GM13977 (cell line): Measurements from ENCODE around the gene MTURN.

ENCODE experiments used
- DNase-seq: peaks from one replicate; pipeline ENCODE4 v3.0.0; 2012; ENCODE audit warnings: low spot score
- in situ Hi-C: fragments of 300-500 bp; cut with MboI; formaldehyde crosslinking; loops from one replicate; pipeline ENCODE4 v1.12.0; 2022; ENCODE audit warnings: low sequenced_read_pairs, low pct_unique_long_range_greater_than_20kb, mixed read lengths, inconsistent platforms; ENCODE audit not compliant: unreplicated experiment
- TF ChIP-seq, protein P1 (sequence below): IDR thresholded peaks from 2 replicates; pipeline ENCODE4 v1.5.1; 2012; ENCODE audit warnings: mild to moderate bottlenecking, control low read depth; ENCODE audit not compliant: insufficient read depth; ENCODE audit errors: extremely low read depth, missing control alignments

MTURN gene

DNA sequence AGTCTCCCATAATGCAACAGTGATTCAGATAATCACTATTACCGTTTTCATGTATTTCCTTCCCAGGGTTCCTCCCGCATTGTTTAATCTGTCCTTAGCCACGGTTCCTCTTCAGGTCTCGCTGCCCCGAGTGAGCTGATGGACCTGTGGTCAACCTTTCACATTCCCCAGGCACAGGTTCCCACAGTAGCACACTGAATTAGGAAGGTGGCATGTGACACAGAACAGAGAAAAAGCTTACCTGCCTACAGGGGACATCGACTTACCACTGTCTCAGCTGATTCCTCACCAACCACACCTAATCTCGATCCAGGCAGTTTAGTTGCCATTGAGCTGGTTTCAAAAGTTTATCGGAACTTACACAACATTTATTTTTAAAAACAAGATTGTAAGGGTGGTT lies 72.2 kb downstream of the MTURN start:
- no peak for DNase-seq
- in situ Hi-C loops: no loop called here
- TF ChIP-seq, protein P1, sequence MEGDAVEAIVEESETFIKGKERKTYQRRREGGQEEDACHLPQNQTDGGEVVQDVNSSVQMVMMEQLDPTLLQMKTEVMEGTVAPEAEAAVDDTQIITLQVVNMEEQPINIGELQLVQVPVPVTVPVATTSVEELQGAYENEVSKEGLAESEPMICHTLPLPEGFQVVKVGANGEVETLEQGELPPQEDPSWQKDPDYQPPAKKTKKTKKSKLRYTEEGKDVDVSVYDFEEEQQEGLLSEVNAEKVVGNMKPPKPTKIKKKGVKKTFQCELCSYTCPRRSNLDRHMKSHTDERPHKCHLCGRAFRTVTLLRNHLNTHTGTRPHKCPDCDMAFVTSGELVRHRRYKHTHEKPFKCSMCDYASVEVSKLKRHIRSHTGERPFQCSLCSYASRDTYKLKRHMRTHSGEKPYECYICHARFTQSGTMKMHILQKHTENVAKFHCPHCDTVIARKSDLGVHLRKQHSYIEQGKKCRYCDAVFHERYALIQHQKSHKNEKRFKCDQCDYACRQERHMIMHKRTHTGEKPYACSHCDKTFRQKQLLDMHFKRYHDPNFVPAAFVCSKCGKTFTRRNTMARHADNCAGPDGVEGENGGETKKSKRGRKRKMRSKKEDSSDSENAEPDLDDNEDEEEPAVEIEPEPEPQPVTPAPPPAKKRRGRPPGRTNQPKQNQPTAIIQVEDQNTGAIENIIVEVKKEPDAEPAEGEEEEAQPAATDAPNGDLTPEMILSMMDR: no peak

DNA sequence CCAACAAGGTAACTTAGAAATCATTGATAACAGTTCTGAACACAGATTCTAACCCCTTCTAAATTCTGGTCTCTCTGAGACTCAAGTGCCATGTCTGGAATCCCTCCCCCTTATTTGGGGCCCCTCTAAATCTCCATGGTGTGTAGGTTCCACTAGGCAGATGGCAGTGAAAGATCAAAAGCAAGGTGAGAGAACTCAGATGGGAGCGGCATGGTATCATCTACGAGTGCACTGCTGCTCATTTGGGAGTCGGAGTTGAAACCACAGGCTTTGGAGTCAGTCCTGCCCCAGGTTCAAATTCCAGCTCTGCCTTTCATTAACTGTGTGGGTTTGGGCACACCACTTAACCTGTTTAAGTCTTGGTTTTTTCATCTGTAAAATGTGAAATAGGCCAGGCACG lies 72.6 kb downstream of the MTURN start:
- TF ChIP-seq, protein P1: no peak
- no peak for DNase-seq
- in situ Hi-C loops: no loop called here

DNA sequence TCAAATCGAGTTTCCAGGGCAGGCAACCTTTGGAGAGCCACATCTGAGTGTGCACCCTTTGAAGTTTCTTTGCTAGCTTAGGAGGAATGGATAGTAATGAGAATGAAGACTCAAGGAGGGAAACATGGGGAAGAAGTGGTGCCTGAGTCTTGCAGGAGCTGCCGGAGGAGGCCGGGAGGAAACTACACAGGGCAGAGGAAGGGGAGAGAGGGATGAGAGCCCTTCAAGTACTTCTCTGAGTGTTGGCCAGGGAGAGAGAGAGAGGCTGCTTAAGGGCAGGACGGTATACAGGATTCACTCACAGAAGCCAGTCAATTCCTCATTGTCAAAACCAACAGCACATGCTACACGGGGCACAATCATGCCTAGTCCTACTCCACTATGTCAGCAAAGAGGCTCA lies 75.2 kb downstream of the MTURN start:
- TF ChIP-seq, protein P1: no peak
- no peak for DNase-seq
- in situ Hi-C loops: no loop called here
